GM18502 (cell line): ENCODE measurements around the gene RCSD1.
A peak's percentile ranks its signal among the peaks of the same experiment; 100 is the strongest.
"Not testable (repeated sequence)": the region's sequence is repeated elsewhere in the genome, so short reads cannot be mapped to it uniquely, and the experiment has no call there.

Experiments used
- ATAC-seq: cut with Tn5 transposase; IDR thresholded peaks from one replicate; pipeline ENCODE4 v1.9.1; 2021; ENCODE audit warnings: mild to moderate bottlenecking; ENCODE audit not compliant: unreplicated experiment, poor library complexity

Gene RCSD1

GRCh38 chr1:167706931-167707877 is 77.2 kb downstream of the RCSD1 start:
- ATAC-seq, result peak; percentile 49

- no peak for ATAC-seq
Observed at GRCh38 chr1:167707942-167708341, 77.9 kb downstream of the RCSD1 start.

- peak; percentile 55 for ATAC-seq
Observed at GRCh38 chr1:167708940-167709389, 78.9 kb downstream of the RCSD1 start.

- ATAC-seq, result no peak
Observed at GRCh38 chr1:167710836-167711235, 80.8 kb downstream of the RCSD1 start.

- no peak for ATAC-seq
Observed at GRCh38 chr1:167711797-167712196, 81.8 kb downstream of the RCSD1 start.

GRCh38 chr1:167713330-167714081 is 83.5 kb downstream of the RCSD1 start:
- ATAC-seq, result no peak

GRCh38 chr1:167714098-167714438 is 84.0 kb downstream of the RCSD1 start:
- no peak for ATAC-seq

- ATAC-seq, result peak; percentile 60
Observed at GRCh38 chr1:167714439-167715156, 84.6 kb downstream of the RCSD1 start.

- peak; percentile 39 for ATAC-seq
Observed at GRCh38 chr1:167715157-167715999, 85.3 kb downstream of the RCSD1 start.

- ATAC-seq, result no peak
Observed at GRCh38 chr1:167716000-167716271, 85.9 kb downstream of the RCSD1 start.

- no peak for ATAC-seq
Observed at GRCh38 chr1:167717351-167717750, 87.3 kb downstream of the RCSD1 start.

GRCh38 chr1:167718914-167719691 is 89.1 kb downstream of the RCSD1 start:
- no peak for ATAC-seq

- ATAC-seq, result not testable (repeated sequence)
Observed at GRCh38 chr1:167719715-167720421, 89.8 kb downstream of the RCSD1 start.

- no peak for ATAC-seq
Observed at GRCh38 chr1:167720965-167721616, 91.1 kb downstream of the RCSD1 start.

GRCh38 chr1:167721617-167722151 is 91.7 kb downstream of the RCSD1 start, which contains the start of gene MPZL1:
MPZL1 (plus strand) TSS chr1:167721982; CDS start chr1:167722152, 170 bp downstream.
- ATAC-seq, result peak; percentile 91

- peak; percentile 39 for ATAC-seq
Observed at GRCh38 chr1:167722152-167722869, 92.3 kb downstream of the RCSD1 start.

GRCh38 chr1:167722870-167723251 is 92.8 kb downstream of the RCSD1 start:
- no peak for ATAC-seq
